ENCODE data around the gene ABCC9. TPM values are rescaled to one million over a fixed set of nuclear protein-coding genes. Genes with fewer than 3 reads are reported as not detected.

Gene ABCC9
- under 0.01 and 0.11 TPM in 2 replicates for total RNA-seq

GRCh38 chr12:21940549-21941505 is at the start of gene ABCC9:
ABCC9 (minus strand) TSS chr12:21941426; CDS start chr12:21936674, 4,752 bp downstream.

GRCh38 chr12:21774358-21775132 is 166.7 kb downstream of the ABCC9 start, which contains the start of gene KCNJ8:
KCNJ8 (minus strand) TSS chr12:21774706; CDS start chr12:21773616, 1,090 bp downstream.

Other genes with a start within 250 kb of the ABCC9 start
- gene KCNJ8, start 166.7 kb downstream of the ABCC9 start, total RNA-seq: under 0.01 and 0.09 TPM in 2 replicates
- gene CMAS, start 104.8 kb upstream of the ABCC9 start, total RNA-seq: 21.8 and 22.6 TPM in 2 replicates

All from dermis lymphatic vessel endothelial cell (primary cell).